AG04449 (cell line): ENCODE measurements around the gene PTGIS.

Experiments used
- CTCF ChIA-PET: fragments of 350-600 bp; formaldehyde crosslinking; extraction: SDS; loops from one replicate; lab custom pipeline; 2021; ENCODE audit warnings: antibody characterized with exemption; lab: Yijun Ruan, JAX
- POLR2A ChIA-PET: fragments of 400-600, 350-600 bp; formaldehyde crosslinking; extraction: SDS; loops from one replicate; lab custom pipeline; 2020; ENCODE audit warnings: antibody characterized with exemption, inconsistent platforms; lab: Yijun Ruan, JAX
- DNase-seq: peaks from one replicate; pipeline ENCODE4 v3.0.0-alpha.2; 2010; ENCODE audit warnings: low read depth, low spot score
- H3K4me3 ChIP-seq: 2 replicates; pipeline ENCODE4 v1.5.1; 2011; ENCODE audit warnings: low read depth, mild to moderate bottlenecking, control low read depth, low read length
- CTCF ChIP-seq: IDR thresholded peaks from one replicate; pipeline ENCODE4 v1.5.1; 2011; ENCODE audit warnings: mild to moderate bottlenecking, moderate library complexity, low read length, control low read depth, inconsistent platforms; ENCODE audit not compliant: insufficient read depth; ENCODE audit errors: missing control alignments

Gene PTGIS

DNA sequence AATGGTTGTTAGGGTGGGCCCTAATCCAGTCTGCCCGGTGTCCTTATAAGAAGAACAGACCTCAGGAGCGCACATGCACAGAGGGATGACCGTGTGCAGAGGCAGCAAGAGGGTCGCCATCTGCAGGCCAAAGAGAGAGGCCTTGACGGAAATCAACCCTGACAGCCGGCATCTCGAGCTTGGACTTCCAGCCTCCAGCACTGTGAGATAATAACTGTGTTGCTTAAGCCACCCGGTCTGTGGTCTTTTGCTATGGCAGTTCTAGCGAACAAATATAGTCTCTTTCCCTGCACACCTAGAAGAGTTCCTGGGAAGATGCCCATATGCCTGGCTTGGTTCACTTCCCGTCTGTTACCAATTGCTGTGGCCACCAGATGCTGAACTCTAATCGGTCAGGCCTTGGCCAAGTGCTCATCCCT, 35.3 kb upstream of the PTGIS start:
- POLR2A ChIA-PET: no interaction called here
- DNase-seq: no peak
- TF ChIP-seq CTCF: peak; percentile 59
- no peak overlapping the region for H3K4me3 ChIP-seq
- CTCF ChIA-PET: interaction anchor here (0.7 to 15.2 kb wide), 11 partner anchors 8 to 271 kb away, joined by 3 to 626 read pairs (median 8); no protein-coding TSS in a partner anchor

DNA sequence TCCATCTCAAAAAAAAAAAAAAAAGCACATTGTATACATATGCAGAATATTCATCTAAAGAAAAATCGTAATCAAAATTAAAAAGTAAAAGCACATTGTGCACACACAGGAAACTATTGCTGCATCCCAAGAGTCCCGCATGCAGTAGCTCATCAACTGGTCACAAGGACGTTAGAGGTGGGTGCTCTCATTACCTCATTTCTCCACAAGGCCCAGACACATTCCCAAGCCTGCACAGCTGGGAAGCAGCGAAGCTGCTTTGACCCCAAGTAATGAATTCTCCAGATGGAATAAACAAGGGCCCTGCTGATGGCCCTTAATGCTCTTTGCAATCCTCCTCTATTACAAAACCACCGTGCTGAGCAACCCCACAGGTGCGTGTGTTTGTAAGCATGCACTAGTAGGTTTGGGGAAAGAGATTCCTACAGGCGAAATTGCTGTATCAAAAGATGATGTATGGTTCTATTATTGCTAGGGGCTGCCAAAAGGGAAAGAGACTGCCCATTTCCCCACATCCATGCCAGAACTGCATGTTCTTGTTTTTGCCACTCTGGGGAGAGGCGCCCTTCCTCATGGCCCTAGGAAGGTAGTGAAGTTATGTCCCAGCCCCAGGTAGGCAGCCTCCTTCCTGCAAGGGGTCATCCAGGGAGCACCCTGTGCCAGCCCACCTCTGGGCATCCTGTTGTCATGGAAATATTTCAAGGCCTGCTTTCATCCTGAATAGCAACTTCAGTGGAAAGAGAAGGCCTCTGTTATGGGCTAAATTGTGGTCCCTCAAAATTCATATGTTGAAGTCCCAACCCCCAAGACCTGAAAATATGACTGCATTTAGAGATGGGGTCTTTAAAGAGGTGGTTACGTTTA, 34.6 kb upstream of the PTGIS start:
- no peak for DNase-seq
- H3K4me3 ChIP-seq: no peak overlapping the region
- TF ChIP-seq CTCF: no peak
- ChIA-PET CTCF (interaction anchor here (1.1 to 15.2 kb wide), 5 partner anchors 7 to 243 kb away, joined by 3 to 626 read pairs (median 21); no protein-coding TSS in a partner anchor), POLR2A (no interaction called here)

DNA sequence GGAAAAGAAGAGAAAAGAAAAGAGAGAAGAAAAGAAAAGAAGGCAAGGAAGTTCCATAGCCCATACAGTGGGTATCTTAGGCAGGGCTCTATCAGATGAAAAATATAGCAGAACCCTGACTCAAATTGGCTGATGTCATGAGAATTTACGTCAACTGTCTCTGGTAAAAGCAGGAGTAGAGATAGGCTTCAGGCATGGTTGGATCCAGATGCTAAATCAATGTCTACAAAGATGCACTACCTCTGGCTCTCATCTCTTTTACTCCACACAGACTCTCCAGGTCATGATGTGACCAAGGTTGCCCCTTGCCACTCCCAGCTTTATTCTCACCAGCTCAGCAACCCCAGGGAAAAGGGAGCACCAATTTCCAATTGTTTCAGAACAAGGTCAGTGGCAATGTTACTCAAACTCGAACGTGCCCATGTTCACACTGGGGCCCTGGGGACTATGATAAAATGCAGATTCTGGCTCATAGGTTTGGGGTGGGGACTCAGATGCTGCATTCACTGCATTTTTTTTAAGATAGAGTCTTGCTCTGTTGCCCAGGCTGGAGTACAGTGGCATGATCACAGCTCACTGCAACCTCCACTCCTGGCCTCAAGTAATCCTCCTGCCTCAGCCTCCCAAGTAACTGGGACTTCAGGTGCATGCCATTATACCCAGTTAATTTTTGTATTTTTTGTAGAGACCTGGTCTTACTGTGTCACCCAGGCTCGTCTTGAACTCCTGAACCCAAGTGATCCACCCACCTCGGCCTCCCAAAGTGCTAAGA, 33.4 kb upstream of the PTGIS start:
- no peak for DNase-seq
- POLR2A ChIA-PET: no interaction called here
- no peak overlapping the region for H3K4me3 ChIP-seq
- no peak for TF ChIP-seq CTCF
- CTCF ChIA-PET: interaction anchor here (0.7 to 15.2 kb wide), 3 partner anchors 9 to 59 kb away, joined by 3 to 626 read pairs (median 3); no protein-coding TSS in a partner anchor

- no peak for DNase-seq
- TF ChIP-seq CTCF: no peak
- H3K4me3 ChIP-seq: no peak overlapping the region
- ChIA-PET CTCF (interaction anchor here (1.7 to 15.2 kb wide), 2 partner anchors 9 to 58 kb away, joined by 7 to 626 read pairs; no protein-coding TSS in a partner anchor), POLR2A (no interaction called here)
Observed at GRCh38 chr20:49599746-49600113, 31.8 kb upstream of the PTGIS start.

DNA sequence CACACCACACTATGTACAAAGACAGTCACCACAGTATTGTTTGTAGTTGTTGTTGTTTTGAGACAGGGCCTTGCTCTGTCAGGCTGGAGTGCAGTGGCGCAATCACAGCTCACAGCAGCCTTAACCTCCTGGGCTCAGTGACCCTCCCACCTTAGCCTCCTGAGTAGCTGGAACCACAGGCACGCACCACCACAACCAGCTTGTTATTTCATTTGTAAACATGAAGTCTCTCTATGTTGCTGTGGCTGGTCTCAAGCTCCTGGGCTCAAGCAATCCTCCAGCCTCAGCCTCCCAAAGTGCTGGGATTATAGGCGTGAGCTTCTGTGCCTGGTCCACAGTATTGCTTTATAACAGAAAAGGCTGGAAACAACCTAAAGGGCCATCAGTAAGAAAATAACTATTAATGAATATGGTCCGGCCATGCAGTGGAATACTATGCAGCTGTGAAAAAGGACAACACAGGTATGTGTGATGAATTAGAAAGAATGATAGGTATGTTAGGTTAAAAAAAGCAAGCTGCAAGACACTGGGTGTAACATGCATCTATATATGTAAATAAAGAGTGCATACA, 30.0 kb upstream of the PTGIS start:
- no peak for DNase-seq
- CTCF ChIA-PET: interaction anchor here (0.6 to 6.5 kb wide), 5 partner anchors 9 to 62 kb away, joined by 3 to 82 read pairs (median 3); no protein-coding TSS in a partner anchor
- no peak for TF ChIP-seq CTCF
- POLR2A ChIA-PET: no interaction called here
- no peak overlapping the region for H3K4me3 ChIP-seq
